ENCODE data around the gene NRXN3.

GRCh38 chr14:79229383-79229909 lies 1059.3 kb downstream of the NRXN3 start:
- TF ChIP-seq CTCF (IDR thresholded peaks at IDR 0.05): no peak
- TF ChIP-seq, protein P1, sequence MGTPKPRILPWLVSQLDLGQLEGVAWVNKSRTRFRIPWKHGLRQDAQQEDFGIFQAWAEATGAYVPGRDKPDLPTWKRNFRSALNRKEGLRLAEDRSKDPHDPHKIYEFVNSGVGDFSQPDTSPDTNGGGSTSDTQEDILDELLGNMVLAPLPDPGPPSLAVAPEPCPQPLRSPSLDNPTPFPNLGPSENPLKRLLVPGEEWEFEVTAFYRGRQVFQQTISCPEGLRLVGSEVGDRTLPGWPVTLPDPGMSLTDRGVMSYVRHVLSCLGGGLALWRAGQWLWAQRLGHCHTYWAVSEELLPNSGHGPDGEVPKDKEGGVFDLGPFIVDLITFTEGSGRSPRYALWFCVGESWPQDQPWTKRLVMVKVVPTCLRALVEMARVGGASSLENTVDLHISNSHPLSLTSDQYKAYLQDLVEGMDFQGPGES (IDR thresholded peaks at IDR 0.05; ENCODE audit: low read depth, low read length): no peak
- TF ChIP-seq EP300 (IDR thresholded peaks at IDR 0.05; ENCODE audit: borderline replicate concordance in 1 of 2, low read depth in 1 of 2, low read length in 1 of 2): no peak
- no peak for TF ChIP-seq SMC3 (IDR thresholded peaks at IDR 0.05; ENCODE audit: low read depth, low read length)
- TF ChIP-seq NRF1 (IDR thresholded peaks at IDR 0.05; ENCODE audit: low read depth, low read length): no peak
- no peak for TF ChIP-seq USF1 (IDR thresholded peaks at IDR 0.05; ENCODE audit: borderline replicate concordance, low read depth)
- TF ChIP-seq NFIC (IDR thresholded peaks at IDR 0.05; ENCODE audit: borderline replicate concordance): no peak
- TF ChIP-seq JUND (IDR thresholded peaks at IDR 0.05): no peak
- no peak for TF ChIP-seq FOXJ3 (CRISPR knock-in tag; IDR thresholded peaks at IDR 0.05)
- TF ChIP-seq EZH2phosphoT487 (IDR thresholded peaks at IDR 0.05; ENCODE audit: borderline replicate concordance, low read depth): no peak
- no peak for TF ChIP-seq RCOR1 (IDR thresholded peaks at IDR 0.05; ENCODE audit: low read length)
- TF ChIP-seq GABPA (IDR thresholded peaks at IDR 0.05; ENCODE audit: low read depth): no peak

All from SK-N-SH (cell line).